Progenitor cell of endocrine pancreas (in vitro differentiated cells): ENCODE results near the gene CDKN2B-AS1. TPM values are rescaled to one million over a fixed set of nuclear protein-coding genes. Genes with fewer than 3 reads are reported as not detected.

ENCODE experiments used
- DNase-seq: peaks from one replicate; pipeline ENCODE4 v3.0.0; 2021; ENCODE audit warnings: low spot score; ENCODE audit not compliant: unreplicated experiment
- H3K27ac Mint-ChIP-seq: 2 replicates; pipeline ENCODE4 v1.8.0; 2021; ENCODE audit warnings: mild to moderate bottlenecking, moderate library complexity, mixed read lengths
- H3K27me3 Mint-ChIP-seq: 2 replicates; pipeline ENCODE4 v1.8.0; 2021; ENCODE audit warnings: mixed read lengths
- H3K36me3 Mint-ChIP-seq: 2 replicates; pipeline ENCODE4 v1.8.0; 2022; ENCODE audit warnings: mixed read lengths; ENCODE audit not compliant: insufficient read depth
- H3K4me1 Mint-ChIP-seq: 2 replicates; pipeline ENCODE4 v1.8.0; 2021; ENCODE audit warnings: low read depth, mixed read lengths
- H3K4me3 Mint-ChIP-seq: 2 replicates; pipeline ENCODE4 v1.8.0; 2021; ENCODE audit warnings: low read depth, mild to moderate bottlenecking, moderate library complexity, mixed read lengths
- H3K9me3 Mint-ChIP-seq: 2 replicates; pipeline ENCODE4 v1.8.0; 2021; ENCODE audit warnings: low read depth, mixed read lengths
- total RNA-seq: library from RNA; stranded (reverse); gene quantifications from 2 replicates; pipeline ENCODE4 v1.2.1, GENCODE V29; 2021
- TF ChIP-seq, protein P1 (sequence below): fragments of 200-600 bp; sonication (generic); IDR thresholded peaks from one replicate; pipeline ENCODE4 v1.5.0; 2021; ENCODE audit warnings: antibody characterized with exemption, mild to moderate bottlenecking; ENCODE audit not compliant: unreplicated experiment

CDKN2B-AS1 gene
- total RNA-seq, 1 donor from 2014 or later: not detected

DNA sequence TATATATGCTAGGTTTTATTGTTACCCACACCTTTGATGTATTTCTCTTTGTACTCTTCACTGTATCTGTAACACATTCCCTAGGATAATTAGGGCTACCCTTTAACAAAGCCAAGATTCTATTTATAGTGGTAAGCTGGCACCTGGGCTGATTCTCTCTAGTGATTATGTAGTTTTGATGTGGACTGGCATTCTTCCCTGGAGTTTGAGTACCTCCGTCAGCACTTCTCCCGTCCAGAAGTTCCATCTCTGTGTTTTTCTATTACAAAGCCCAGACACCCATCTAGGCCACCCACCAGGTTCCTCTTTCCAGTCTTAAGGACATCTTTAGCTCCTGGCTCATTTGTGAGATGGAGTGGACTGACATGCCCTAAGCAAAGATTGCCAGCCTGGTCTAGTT is 70.4 kb downstream of the CDKN2B-AS1 start:
- H3K27ac Mint-ChIP-seq: no peak overlapping the region
- H3K36me3 Mint-ChIP-seq: no peaks in the 10 kb centered on the region
- H3K27me3 Mint-ChIP-seq: peaks cover 6% of the 10 kb centered on the region
- DNase-seq: no peak
- H3K4me1 Mint-ChIP-seq: peaks cover 4% of the 10 kb centered on the region
- TF ChIP-seq, protein P1, sequence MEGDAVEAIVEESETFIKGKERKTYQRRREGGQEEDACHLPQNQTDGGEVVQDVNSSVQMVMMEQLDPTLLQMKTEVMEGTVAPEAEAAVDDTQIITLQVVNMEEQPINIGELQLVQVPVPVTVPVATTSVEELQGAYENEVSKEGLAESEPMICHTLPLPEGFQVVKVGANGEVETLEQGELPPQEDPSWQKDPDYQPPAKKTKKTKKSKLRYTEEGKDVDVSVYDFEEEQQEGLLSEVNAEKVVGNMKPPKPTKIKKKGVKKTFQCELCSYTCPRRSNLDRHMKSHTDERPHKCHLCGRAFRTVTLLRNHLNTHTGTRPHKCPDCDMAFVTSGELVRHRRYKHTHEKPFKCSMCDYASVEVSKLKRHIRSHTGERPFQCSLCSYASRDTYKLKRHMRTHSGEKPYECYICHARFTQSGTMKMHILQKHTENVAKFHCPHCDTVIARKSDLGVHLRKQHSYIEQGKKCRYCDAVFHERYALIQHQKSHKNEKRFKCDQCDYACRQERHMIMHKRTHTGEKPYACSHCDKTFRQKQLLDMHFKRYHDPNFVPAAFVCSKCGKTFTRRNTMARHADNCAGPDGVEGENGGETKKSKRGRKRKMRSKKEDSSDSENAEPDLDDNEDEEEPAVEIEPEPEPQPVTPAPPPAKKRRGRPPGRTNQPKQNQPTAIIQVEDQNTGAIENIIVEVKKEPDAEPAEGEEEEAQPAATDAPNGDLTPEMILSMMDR: no peak
- H3K9me3 Mint-ChIP-seq: no peaks in the 10 kb centered on the region
- no peak overlapping the region for H3K4me3 Mint-ChIP-seq

DNA sequence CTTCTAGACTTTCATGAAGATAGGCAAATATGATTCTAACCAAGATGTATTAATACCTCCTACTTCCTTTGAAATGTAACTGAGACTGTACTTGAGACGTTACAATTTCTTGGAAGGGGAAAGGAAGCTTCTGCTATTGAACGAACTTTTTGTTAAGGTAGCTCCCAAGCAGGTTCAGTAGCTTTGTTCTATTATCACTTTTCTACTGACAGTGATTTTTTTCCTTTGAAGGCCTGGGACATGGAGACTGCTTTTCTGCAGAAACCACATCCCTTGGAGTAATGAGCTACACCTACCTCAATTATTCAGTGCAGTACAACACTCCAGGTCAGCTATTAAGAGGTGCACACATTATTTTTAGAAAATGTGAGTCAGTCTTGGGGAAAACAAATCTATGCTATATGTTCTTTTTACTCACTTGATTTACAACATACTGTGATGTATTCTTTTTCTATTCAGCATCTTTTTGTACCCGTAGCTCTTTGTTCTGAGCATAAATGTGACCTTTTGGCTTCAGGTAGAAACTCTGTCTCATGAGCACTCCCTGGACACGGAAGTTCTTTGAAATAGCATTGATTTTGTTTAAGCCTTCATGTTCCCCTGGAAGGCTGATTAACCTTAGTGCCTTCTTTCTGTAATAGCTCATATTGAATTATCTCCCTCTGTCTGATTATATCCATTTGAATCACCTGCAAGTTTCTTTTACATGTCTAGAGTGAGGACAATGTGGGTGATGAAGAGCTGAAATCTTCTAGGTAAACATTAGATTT is 71.0 kb downstream of the CDKN2B-AS1 start:
- no peaks in the 10 kb centered on the region for H3K9me3 Mint-ChIP-seq
- no peak for DNase-seq

DNA sequence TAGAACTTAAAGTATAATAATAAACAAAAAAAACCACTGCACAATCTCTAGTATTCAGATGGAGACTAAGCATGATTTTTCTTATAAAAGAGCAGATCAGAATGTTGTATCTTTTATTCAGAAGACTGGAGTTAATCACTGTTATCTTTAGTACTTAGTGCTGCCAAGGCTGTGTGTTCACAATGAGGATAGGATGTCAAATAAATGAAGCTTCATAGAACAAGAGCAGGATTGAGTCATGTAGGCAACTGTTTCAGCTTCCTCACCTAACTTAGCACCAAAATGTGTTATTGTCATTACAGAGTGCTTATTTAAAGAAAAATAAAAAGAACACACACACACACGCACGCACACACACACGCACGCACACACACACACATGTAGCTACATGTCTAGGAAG is 72.6 kb downstream of the CDKN2B-AS1 start:
- Mint-ChIP-seq H3K36me3 (no peaks in the 10 kb centered on the region), H3K4me1 (peaks cover 4% of the 10 kb centered on the region), H3K9me3 (no peaks in the 10 kb centered on the region), H3K27me3 (peaks cover 6% of the 10 kb centered on the region), H3K4me3 (no peak overlapping the region), H3K27ac (no peak overlapping the region)
- TF ChIP-seq, protein P1: no peak
- no peak for DNase-seq

More for the DNA sequence above, 71.0 kb downstream of the CDKN2B-AS1 start:
- peaks cover 6% of the 10 kb centered on the region for H3K27me3 Mint-ChIP-seq
- no peak overlapping the region for H3K27ac Mint-ChIP-seq
- no peak overlapping the region for H3K4me3 Mint-ChIP-seq
- TF ChIP-seq, protein P1: no peak
- H3K36me3 Mint-ChIP-seq: no peaks in the 10 kb centered on the region
- H3K4me1 Mint-ChIP-seq: peaks cover 4% of the 10 kb centered on the region

DNA sequence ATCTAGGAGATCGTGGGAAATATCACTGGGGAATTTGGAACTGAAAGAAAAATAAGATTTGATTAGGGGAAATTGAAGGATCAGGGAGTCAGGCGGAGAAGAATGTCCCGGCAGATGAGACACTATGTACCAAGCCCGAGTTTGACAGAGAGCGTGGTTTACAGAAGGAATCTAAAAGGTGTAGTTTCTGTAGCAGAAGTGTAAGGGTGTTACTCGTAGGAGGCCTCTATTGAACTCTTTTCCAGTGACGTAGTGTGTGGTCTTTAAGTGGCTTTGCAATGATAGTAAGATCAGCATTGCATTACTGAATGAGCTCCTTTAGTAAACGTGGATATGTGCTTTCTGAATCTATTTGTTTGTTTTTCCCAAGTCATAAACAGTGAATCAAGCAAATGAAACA is 73.8 kb downstream of the CDKN2B-AS1 start:
- no peak overlapping the region for H3K27ac Mint-ChIP-seq
- no peaks in the 10 kb centered on the region for H3K9me3 Mint-ChIP-seq
- peaks cover 4% of the 10 kb centered on the region for H3K4me1 Mint-ChIP-seq
- no peak for DNase-seq
- no peaks in the 10 kb centered on the region for H3K36me3 Mint-ChIP-seq
- H3K27me3 Mint-ChIP-seq: peaks cover 5% of the 10 kb centered on the region
- H3K4me3 Mint-ChIP-seq: no peak overlapping the region
- TF ChIP-seq, protein P1: no peak

DNA sequence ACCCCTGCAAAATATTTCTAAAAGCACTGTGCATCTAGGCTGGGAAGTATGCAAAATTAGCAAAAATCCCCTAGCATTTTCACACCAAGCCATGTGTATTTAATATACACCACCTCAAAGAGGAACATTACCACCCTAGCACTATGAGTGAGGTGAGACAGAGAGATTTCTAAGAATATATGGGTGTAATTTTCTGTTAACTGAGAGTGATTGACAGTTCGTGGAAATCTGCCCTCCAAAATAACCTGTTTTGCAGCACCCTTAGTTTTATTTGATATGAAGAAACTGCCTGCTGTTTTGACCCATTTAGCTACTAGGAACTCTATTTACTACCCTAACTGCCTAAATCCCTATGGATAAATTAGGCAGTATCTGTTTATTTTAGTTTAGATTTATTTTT is 78.8 kb downstream of the CDKN2B-AS1 start:
- DNase-seq: no peak
- Mint-ChIP-seq H3K9me3 (no peaks in the 10 kb centered on the region), H3K36me3 (no peaks in the 10 kb centered on the region), H3K4me1 (no peaks in the 10 kb centered on the region), H3K27ac (no peak overlapping the region), H3K4me3 (no peak overlapping the region), H3K27me3 (no peaks in the 10 kb centered on the region)
- TF ChIP-seq, protein P1: no peak
